GM12873 (cell line): Measurements from ENCODE around the gene LAT.

Source experiments
- TF ChIP-seq, protein P1 (sequence below): IDR thresholded peaks from 2 replicates; pipeline ENCODE4 v1.5.1; 2012; ENCODE audit warnings: low read depth, mild to moderate bottlenecking, moderate library complexity, low read length, control low read depth; ENCODE audit not compliant: insufficient read depth; ENCODE audit errors: missing control alignments

Gene LAT

DNA sequence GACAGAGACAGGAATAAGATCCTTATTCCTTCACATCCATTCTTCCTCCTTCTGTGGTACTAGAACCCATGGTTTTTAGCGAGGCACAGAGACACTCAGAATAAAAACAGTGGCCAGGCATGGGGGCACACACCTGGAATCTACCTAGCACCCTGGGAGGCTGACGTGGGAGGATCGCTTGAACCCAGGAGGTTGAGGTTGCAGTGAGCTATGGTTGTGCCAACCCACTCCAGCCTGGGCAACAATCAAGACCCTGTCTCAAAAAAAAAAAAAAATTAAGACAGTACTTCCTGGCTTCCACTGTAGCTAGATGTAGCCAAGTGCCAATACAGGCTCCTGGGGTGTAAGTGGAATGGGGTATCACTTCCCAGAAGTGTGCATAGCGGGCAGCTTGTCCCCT, 17.7 kb upstream of the LAT start:
- TF ChIP-seq, protein P1, sequence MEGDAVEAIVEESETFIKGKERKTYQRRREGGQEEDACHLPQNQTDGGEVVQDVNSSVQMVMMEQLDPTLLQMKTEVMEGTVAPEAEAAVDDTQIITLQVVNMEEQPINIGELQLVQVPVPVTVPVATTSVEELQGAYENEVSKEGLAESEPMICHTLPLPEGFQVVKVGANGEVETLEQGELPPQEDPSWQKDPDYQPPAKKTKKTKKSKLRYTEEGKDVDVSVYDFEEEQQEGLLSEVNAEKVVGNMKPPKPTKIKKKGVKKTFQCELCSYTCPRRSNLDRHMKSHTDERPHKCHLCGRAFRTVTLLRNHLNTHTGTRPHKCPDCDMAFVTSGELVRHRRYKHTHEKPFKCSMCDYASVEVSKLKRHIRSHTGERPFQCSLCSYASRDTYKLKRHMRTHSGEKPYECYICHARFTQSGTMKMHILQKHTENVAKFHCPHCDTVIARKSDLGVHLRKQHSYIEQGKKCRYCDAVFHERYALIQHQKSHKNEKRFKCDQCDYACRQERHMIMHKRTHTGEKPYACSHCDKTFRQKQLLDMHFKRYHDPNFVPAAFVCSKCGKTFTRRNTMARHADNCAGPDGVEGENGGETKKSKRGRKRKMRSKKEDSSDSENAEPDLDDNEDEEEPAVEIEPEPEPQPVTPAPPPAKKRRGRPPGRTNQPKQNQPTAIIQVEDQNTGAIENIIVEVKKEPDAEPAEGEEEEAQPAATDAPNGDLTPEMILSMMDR: no peak

DNA sequence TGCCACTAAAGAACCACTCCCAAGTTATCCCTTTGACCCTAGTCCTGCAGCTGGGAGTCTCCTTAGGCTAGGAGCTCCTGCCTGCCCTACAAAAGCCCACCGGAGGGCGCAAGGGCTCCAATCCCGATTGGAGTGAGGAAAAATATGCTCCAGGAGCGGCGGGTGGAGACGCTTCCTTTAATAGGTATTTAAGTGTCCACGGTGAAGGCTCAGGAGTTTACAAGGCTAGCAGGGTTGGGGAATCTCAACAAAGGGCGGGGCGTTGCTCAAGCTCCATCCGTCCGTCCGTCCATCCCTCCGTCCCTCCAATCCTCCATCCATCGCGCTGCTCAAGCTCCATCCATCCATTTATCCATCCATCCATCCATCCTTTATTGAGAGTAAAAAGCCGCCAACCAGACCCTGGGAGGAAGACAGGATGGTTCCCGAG, 10.8 kb upstream of the LAT start:
- TF ChIP-seq, protein P1: peak; percentile 58

DNA sequence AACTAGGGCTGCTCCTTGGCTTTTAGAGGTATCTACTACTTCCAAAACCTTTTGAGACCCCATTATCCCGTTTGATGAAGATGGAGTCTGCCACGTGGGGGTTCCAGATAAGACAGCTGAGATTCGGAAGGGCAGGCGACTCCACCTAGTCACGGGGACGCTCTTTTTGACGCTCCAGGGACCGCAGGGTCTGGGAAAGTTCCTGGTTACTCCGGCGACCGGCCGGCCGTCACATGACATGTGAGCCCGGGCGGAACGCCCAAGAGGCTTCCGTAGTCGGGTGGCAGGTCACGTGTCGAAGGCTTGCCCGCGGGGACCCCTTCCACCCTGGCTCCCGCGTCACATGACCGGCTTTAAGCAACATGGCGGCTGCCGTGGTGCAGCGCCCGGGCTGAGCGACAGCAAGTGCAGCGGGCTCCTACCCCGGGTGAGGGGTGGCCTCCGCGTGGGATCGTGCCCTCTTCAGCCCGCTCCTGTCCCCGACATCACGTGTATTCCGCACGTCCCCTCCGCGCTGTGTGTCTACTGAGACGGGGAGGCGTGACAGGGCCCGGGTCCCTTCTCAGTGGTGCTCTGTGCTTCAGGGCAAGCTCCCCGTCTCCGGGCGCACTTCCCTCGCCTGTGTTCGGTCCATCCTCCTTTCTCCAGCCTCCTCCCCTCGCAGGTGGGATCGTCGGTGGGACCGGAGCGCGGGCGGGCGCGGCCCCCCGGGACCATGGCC, 10.3 kb upstream of the LAT start, which contains the start of gene SPNS1:
TSS of gene SPNS1 (plus strand) at position 342 of the 721 bp plus-strand sequence. CDS start at position 716, 374 bp downstream.
- TF ChIP-seq, protein P1: no peak

DNA sequence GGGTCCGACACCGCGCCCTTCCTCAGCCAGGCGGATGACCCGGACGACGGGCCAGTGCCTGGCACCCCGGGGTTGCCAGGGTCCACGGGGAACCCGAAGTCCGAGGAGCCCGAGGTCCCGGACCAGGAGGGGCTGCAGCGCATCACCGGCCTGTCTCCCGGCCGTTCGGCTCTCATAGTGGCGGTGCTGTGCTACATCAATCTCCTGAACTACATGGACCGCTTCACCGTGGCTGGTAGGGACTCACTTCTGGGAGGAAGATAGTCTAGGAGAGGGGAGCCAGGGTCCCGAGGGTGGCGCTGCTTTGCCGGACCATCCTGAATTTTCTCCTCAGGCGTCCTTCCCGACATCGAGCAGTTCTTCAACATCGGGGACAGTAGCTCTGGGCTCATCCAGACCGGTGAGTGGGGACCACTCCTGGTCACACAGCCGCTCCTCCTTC, 9.7 kb upstream of the LAT start:
- TF ChIP-seq, protein P1: no peak

DNA sequence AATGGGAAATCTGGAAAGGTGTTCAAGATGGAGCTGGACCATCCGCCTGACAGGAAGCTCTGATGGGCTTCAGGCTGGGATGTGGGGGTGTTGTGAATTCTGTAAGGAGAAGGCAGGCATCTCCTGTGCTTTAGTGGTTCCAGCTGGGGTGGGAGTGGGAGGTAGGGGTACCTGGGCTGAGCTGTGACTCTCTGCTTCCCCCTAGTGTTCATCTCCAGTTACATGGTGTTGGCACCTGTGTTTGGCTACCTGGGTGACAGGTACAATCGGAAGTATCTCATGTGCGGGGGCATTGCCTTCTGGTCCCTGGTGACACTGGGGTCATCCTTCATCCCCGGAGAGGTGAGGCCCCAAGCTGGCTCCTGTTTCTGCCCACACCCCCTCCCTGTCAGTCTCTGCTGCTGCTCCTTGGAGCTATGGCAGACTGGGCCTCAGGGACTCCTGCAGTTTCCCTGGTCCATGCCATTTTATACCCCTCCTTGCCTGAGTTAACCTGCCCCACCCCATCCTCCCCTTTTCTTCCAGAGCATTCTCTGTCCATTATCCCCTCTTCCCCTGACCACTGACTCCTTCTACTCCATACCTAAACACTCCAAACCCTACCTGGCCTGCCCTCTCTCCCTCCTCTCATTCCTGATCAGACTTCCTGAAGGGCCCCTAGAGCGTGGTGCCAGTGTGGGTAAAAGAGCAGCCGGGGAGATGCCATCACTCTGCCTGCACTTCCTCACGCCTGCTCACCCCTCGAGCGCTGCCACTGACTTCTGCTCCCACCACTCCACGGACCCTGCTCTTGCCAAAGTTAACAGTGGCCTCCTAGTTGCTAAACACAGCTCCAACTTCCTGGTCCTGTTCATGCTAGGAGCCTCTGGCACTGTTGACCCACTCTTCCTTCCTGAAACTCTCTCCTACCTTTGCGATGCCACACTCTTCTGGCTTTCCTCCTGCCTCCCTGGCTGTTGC, 6.9 kb upstream of the LAT start:
- TF ChIP-seq, protein P1: peak; percentile 80

DNA sequence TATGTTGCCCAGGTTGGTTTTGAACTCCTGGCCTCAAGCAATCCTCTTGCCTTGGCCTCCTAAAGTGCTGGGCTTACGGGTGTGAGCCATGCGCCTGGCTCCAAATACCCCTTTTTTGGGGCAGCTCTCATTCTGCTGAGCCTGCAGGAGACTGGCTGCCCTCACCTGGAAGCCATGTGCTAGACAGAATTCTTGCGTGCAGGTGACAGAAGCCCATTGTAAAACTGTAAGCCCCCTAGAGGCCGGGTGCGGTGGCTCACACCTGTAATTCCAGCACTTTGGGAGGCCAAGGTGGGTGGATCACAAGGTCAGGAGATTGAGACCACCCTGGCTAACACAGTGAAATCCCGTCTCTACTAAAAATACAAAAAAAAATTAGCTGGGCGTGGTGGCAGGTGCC, 4.5 kb upstream of the LAT start:
- TF ChIP-seq, protein P1: peak; percentile 29

DNA sequence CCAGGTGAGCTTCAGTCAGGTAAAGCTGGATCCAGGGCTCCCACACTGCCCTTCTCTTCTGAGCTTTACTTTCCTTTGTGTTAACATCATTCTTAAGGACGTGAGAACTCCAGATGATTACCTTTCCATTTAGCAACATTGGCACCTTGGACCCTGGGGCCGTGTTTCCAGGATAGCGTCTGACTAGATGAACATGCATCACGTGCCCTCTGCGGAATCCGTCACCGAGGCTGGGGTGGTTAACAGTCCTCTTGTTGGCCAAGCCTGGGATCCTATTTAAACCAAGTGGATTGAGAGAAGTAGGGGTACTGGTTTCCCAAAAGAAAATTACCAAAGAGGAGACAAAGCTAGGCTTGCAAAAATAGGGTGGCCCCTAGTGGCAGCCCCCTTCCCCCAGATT, 3.9 kb upstream of the LAT start:
- TF ChIP-seq, protein P1: no peak
